Memory B cell (primary cell): Measurements from ENCODE around the gene ADAM11.
"Not testable (repeated sequence)": the region's sequence is repeated elsewhere in the genome, so short reads cannot be mapped to it uniquely, and the experiment has no call there.

Experiments used
- ATAC-seq: fragments of 150-1000 bp; cut with Tn5 transposase; 2 replicates; pipeline ENCODE4 v1.10.0; 2021; ENCODE audit warnings: low read depth, mild to moderate bottlenecking, moderate library complexity
- DNase-seq, 2 donors: peaks; one replicate each; pipeline ENCODE4 v3.0.0; 2022; ENCODE audit warnings: low spot score in 2 of 2
- H3K27ac Mint-ChIP-seq: one replicate; pipeline ENCODE4 v1.8.0; 2022; ENCODE audit warnings: mild to moderate bottlenecking, moderate library complexity, mixed read lengths
- H3K27me3 Mint-ChIP-seq: one replicate; pipeline ENCODE4 v1.8.0; 2022; ENCODE audit warnings: mixed read lengths
- H3K36me3 Mint-ChIP-seq: one replicate; pipeline ENCODE4 v1.8.0; 2022; ENCODE audit warnings: mild to moderate bottlenecking, mixed read lengths
- H3K4me1 Mint-ChIP-seq: one replicate; pipeline ENCODE4 v1.8.0; 2022; ENCODE audit warnings: mixed read lengths
- H3K4me3 Mint-ChIP-seq: one replicate; pipeline ENCODE4 v1.8.0; 2022; ENCODE audit warnings: mild to moderate bottlenecking, moderate library complexity, mixed read lengths
- H3K9me3 Mint-ChIP-seq: one replicate; pipeline ENCODE4 v1.8.0; 2022; ENCODE audit warnings: mixed read lengths

ADAM11 gene

DNA sequence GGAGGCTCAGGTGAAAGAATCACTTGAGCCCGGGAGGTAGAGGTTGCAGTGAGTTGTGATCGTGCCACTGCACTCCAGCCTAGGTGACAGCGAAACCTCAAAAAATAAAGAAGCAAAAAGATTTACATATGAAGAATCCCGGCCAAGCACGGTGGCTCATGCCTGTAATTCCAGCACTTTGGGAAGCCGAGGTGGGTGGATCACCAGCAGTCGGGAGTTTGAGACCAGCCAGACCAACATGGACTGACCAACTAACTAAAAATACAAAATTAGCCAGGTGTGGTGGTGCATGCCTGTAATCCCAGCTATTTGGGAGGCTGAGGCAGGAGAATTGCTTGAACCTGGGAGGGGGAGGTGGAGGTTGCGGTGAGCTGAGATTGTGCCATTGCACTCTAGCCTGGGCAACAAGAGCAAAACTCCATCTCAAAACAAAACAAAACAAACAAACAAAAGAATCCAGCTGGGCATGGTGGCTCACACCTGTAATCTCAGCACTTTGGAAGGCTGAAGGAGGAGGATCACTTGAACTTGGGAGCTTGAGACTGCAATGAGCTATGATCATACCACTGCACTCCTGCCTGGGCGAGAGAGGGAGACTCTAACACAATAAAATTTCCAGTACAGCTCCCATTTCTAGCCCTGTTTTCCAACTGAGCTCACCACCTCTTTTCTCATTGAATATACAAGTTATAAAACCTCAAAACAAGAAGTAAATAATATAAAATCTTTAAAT lies 50.0 kb downstream of the ADAM11 start:
- H3K4me3 Mint-ChIP-seq, ATAC-seq, H3K27ac Mint-ChIP-seq, H3K36me3 Mint-ChIP-seq, H3K4me1 Mint-ChIP-seq, H3K9me3 Mint-ChIP-seq, DNase-seq, H3K27me3 Mint-ChIP-seq: not testable (repeated sequence)

DNA sequence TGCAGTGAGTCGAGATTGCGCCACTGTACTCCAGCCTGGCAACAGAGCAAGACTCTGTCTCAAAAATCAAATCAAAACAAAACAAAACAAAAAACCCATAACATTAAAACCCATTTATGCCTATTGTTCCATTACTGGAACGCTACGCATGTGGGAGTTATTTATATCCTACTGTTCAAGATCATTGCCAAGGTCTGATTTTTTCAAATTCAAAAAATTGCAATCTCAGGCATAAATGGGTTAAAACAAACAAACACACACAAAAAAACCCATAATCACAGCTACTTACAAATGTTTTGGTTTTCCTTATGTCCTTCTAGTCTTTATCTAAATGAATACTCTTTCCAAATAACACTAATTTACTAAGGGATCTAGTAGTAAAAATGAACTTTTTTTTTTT lies 53.5 kb downstream of the ADAM11 start:
- ATAC-seq: no peak
- H3K27me3 Mint-ChIP-seq: peaks cover 6% of the 10 kb centered on the region

DNA sequence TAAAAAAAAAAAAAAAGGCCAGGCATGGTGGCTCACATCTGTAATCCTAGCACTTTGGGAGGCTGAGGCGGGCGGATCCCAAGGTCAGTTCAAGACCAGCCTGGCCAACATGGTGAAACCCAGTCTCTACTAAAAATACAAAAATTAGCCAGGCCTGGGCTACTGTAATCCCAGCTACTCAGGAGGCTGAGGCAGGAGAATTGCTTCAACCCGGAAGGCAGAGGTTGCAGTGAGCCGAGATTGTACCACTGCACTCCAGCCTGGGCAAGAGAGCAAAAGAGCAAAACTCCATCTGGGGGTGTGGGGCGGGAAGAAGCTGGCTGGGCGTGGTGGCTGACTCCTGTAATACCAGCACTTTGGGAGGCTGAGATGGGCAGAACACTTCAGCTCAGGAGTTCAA lies 59.7 kb downstream of the ADAM11 start:
- not testable (repeated sequence) for H3K27me3 Mint-ChIP-seq, ATAC-seq, H3K9me3 Mint-ChIP-seq, DNase-seq, H3K27ac Mint-ChIP-seq, H3K4me3 Mint-ChIP-seq, H3K36me3 Mint-ChIP-seq, H3K4me1 Mint-ChIP-seq

More for the DNA sequence above, 53.5 kb downstream of the ADAM11 start:
- Mint-ChIP-seq H3K4me3 (no peak overlapping the region), H3K4me1 (no peaks in the 10 kb centered on the region), H3K36me3 (no peaks in the 10 kb centered on the region), H3K27ac (no peak overlapping the region), H3K9me3 (no peaks in the 10 kb centered on the region)
- no peak for DNase-seq

DNA sequence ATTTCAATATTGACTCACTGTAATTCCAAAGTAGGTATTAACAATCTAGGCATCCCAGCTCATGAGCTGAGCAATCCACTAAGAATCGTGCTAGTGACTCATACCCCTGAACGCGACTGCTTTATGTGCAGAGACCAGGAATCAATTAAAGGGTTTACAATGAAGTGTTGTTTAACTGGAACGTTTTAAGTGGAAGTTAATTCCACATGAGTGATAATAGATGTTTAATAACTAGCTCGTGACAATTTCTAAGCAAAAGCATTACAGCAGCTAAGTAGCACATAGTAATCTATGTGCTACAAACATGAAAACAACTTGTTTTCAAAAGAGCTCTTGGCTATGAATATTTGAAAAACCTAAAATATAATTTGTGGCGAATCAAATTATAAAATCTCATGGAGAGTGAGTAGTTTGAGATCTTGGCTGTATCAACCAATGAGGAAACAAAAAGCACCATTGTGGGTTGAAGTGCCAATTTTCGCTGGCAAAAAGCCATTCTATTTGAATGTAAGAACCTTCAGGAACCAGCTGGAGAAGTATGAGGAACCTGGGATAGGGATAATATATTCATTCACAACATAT lies 61.9 kb downstream of the ADAM11 start:
- ATAC-seq (no peak), DNase-seq (no peak)
- Mint-ChIP-seq H3K27ac (no peak overlapping the region), H3K36me3 (no peaks in the 10 kb centered on the region), H3K4me1 (no peaks in the 10 kb centered on the region), H3K4me3 (no peak overlapping the region), H3K9me3 (no peaks in the 10 kb centered on the region), H3K27me3 (no peaks in the 10 kb centered on the region)

DNA sequence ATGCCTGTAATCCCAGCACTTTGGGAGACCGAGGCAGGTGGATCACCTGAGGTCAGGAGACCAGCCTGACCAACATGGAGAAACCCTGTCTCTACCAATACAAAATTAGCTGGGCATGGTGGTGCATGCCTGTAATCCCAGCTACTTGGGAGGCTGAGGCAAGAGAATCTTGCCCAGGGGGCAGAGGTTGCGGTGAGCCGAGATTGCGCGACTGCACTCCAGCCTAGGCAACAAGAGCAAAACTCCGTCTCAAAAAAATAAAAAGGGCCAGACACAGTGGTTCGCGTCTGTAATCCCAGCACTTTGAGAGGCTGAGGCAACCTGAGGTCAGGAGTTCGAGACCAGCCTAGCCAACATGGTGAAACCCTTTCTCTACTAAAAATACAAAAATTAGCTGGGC lies 66.4 kb downstream of the ADAM11 start:
- not testable (repeated sequence) for ATAC-seq, H3K9me3 Mint-ChIP-seq, H3K4me3 Mint-ChIP-seq, H3K36me3 Mint-ChIP-seq, H3K27ac Mint-ChIP-seq, DNase-seq, H3K4me1 Mint-ChIP-seq
- peaks cover 12% of the 10 kb centered on the region for H3K27me3 Mint-ChIP-seq

DNA sequence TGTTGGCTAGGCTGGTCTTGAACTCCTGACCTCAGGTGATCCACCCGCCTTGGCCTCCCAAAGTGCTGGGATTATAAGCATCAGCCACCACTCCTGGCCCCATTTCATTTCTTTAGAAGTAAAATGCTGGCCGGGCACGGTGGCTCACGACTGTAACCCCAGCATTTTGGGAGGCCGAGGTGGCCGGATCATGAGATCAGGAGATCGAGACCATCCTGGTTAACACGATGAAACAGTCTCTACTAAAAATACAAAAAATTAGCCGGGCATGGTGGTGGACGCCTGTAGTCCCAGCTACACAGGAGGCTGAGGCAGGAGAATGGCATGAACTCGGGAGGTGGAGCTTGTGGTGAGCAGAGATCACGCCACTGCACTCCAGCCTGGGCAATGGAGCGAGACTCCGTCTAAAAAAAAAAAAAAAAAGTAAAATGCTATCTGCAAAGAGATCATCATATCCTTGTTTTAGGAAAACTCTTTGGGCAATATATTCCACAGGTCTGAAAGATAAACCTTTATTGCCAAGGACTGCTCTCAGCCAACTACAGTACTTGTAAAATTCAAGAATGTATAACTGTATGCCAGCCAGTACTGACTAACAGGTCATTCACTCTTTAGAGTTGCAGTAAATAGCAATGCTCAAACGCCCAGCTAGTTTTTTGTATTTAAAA lies 67.5 kb downstream of the ADAM11 start:
- Mint-ChIP-seq H3K9me3 (no peaks in the 10 kb centered on the region), H3K4me3 (no peak overlapping the region), H3K4me1 (peaks cover 7% of the 10 kb centered on the region), H3K36me3 (no peaks in the 10 kb centered on the region), H3K27me3 (peaks cover 12% of the 10 kb centered on the region), H3K27ac (no peak overlapping the region)
- ATAC-seq (no peak), DNase-seq (no peak)

DNA sequence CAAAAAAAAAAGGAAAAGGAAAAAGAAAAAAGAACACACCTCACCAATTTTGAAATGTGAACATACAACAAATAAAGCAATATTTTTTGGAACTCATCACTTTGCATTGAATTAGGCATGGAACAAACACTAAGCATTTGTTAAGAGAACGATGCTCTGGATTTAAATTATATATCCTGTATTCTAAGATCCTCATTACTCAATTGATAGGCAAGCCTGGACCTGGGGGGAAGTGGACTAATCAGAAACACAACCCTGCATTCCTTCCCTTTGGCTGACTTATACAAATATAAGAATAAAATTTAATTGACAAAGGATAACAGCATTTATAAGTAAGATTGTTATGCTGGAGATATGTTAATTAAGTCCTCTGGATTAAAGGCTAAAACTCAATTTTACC lies 69.1 kb downstream of the ADAM11 start:
- H3K36me3 Mint-ChIP-seq: no peaks in the 10 kb centered on the region
- H3K27ac Mint-ChIP-seq: no peak overlapping the region
- no peaks in the 10 kb centered on the region for H3K9me3 Mint-ChIP-seq
- H3K4me3 Mint-ChIP-seq: no peak overlapping the region
- peaks cover 7% of the 10 kb centered on the region for H3K4me1 Mint-ChIP-seq
- ATAC-seq (no peak), DNase-seq (no peak)
- H3K27me3 Mint-ChIP-seq: peaks cover 12% of the 10 kb centered on the region

DNA sequence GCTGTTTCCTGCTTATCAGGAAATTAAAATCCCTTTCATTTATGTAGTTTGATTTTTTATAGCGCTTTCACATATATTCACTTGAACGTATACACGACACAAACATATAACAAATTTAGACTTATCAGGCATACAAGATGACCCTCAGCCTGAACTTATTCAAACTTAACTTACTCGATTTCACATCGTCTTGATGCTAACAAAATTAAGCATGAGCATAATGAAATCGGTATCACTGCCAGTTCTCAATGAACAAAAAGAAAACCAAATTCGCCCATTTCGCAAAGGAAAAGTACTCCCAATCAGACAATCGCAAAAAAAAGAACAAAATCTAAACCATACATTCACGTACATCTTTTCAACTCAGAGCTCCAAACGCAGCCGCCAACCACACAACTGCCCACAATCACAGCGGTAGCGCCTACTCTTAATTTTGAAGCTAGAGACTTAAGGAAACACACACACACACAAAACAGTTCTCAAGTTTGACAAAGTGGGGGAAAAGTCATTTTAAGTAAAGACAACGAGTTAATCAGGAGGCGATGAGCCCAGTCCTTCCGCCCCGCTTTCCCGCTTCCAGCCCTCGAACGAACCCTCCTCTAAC lies 70.2 kb downstream of the ADAM11 start:
- Mint-ChIP-seq H3K9me3 (no peaks in the 10 kb centered on the region), H3K27ac (no peak overlapping the region), H3K27me3 (peaks cover 17% of the 10 kb centered on the region), H3K36me3 (no peaks in the 10 kb centered on the region), H3K4me3 (peak overlapping the region; percentile 77), H3K4me1 (peaks cover 7% of the 10 kb centered on the region)
- peak; percentile 14 for ATAC-seq
- no peak for DNase-seq

DNA sequence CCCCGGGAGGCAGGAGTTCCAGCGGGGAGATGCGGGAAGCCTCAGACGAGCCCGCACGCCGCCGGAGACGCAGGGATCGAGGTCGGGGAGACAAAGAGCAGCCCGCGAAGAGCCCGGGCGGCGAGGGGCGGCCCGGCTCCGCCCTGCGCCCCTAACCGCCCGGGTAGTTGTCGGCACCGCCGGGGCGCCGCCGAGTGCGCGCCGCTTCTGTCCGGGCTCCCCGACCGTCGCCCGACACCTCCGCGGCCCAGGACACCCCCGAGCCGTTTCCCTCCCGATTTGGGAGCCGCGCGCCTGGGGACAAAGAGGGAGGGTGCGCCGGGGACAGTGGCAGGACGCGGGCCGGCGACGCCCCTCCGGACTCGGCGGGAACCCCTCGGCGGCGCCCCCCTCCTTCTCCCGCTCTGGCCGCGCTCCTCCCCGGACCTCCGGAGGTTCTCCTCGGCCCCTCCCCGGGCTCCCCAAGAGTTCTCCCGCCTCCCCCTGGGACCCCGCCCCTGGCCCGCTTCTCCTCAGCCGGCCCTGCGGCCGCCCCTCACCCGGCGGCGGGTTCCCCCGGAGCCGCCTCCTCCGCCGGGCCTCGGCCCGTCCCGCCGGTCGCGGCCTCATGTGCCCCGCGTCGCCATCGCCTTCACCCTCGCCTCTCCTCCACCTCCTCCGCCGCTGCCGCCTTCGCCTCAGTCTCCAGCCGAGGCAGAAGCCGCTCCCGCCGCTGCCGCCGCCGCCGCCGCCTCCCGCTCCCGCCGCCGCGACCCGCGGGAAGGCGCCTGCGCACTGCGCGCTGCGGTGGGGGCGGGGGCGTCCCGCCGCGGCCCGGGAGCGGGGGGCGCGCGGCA lies 71.0 kb downstream of the ADAM11 start, which contains the start of gene GJC1:
Gene GJC1, minus strand, starts transcription at position 765 of the 836 bp plus-strand sequence. CDS start 24,470 bp downstream, outside the sequence.
- DNase-seq: peak; percentile 20 to 47
- no peaks in the 10 kb centered on the region for H3K36me3 Mint-ChIP-seq
- no peaks in the 10 kb centered on the region for H3K9me3 Mint-ChIP-seq
- H3K27ac Mint-ChIP-seq: no peak within 1 kb of the TSS
- peak within 1 kb of the TSS; percentile 77 for H3K4me3 Mint-ChIP-seq
- H3K27me3 Mint-ChIP-seq: peaks cover 18% of the 10 kb centered on the region
- peaks cover 7% of the 10 kb centered on the region for H3K4me1 Mint-ChIP-seq
- peak; percentile 47 for ATAC-seq

DNA sequence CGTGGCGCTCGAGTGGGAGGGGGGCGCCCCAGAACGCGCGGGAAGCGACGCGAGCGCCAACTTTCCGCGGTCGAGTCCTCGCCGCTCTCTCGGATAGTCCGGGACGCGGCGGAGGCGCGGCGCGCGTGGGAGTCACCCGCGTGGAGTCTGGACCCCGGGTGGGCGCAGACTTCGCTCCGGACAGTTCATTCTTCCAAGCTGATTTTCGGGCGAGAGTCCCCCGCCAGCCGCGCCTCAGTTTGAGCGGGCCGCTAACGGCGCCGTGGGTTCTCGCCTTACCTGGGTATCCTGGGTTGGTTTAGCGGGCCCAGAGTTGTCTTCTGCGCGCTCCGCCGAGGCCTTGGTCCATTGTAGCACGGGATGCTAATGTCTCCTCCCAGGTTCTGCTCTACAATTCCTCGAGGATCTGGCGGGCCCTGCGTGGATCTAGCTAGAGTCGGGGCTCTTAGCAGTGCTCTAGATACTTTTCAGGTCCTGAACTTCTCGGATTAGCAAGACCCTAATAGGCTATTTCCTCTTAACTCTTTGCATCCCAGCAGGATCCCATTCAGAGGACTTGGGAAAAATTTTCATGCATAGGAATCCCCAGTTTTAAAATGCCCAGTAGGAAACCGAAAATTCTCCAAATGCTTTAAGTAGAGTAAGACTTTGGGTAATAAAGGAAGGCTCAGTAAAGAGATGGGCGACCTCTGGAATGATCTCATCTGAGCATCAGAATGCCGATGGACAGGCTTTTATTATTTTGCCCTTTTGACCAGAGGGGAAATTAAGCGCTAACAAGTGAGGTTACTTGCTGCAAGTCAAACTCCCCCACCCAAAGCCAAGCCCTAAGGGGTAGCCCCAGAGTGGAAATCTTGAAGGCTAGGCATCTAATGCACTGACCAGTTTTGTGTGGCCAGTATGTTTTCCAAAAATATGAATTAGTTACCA lies 71.8 kb downstream of the ADAM11 start:
- DNase-seq (peak; percentile 6 to 35), ATAC-seq (peak; percentile 51)
- Mint-ChIP-seq H3K27me3 (peaks cover 18% of the 10 kb centered on the region), H3K4me3 (peak overlapping the region; percentile 76), H3K4me1 (peaks cover 7% of the 10 kb centered on the region), H3K36me3 (no peaks in the 10 kb centered on the region), H3K9me3 (no peaks in the 10 kb centered on the region), H3K27ac (no peak overlapping the region)

DNA sequence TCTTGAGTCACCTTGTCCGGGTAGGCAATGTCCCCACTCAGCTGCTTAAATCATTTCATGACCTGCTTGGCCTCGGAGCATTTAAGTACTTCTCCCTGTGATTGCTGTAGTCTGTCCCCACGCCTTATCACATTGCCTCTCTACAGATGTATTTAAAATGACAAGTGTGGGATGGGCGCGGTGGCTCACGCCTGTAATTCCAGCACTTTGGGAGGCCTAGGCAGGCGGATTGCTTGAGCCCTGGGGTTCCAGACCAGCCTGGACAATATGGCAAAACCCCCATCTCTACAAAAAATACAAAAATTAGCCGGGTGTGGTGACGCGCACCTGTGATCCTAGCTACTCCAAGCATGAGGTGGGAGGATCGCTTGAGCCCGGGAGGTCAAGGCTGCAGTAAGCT lies 72.6 kb downstream of the ADAM11 start:
- H3K27ac Mint-ChIP-seq: no peak overlapping the region
- no peak for DNase-seq
- H3K4me3 Mint-ChIP-seq: no peak overlapping the region
- ATAC-seq: no peak
- no peaks in the 10 kb centered on the region for H3K9me3 Mint-ChIP-seq
- peaks cover 7% of the 10 kb centered on the region for H3K4me1 Mint-ChIP-seq
- no peaks in the 10 kb centered on the region for H3K36me3 Mint-ChIP-seq
- H3K27me3 Mint-ChIP-seq: peaks cover 18% of the 10 kb centered on the region
